ENCODE data around the gene SRMS. TPM values are rescaled to one million over a fixed set of nuclear protein-coding genes. Genes with fewer than 3 reads are reported as not detected.

SRMS gene
- total and polyA plus RNA-seq, 4 donors = not detected

GRCh38 chr20:63551068-63551467 lies 3.5 kb upstream of the SRMS start:
- Histone ChIP-seq H3K27me3 (ENCODE audit: control insufficient read depth in 4 of 4, insufficient read depth in 4 of 4, low read length in 3 of 4) (peaks cover 0 to 2% (median 0%) of the 10 kb centered on the region in 4 donors), H3K4me3 (ENCODE audit: low read depth in 1 of 3, low read length in 3 of 3) (no peak overlapping the region), H3K36me3 (ENCODE audit: control insufficient read depth in 4 of 4, insufficient read depth in 3 of 4, low read depth in 1 of 4, low read length in 3 of 4) (no peaks in the 10 kb centered on the region), H3K9ac (ENCODE audit: low read depth in 1 of 2, low read length in 2 of 2) (no peak overlapping the region), H3K4me1 (ENCODE audit: control insufficient read depth in 4 of 4, insufficient read depth in 4 of 4, low read length in 3 of 4) (peaks cover 0 to 2% (median 0%) of the 10 kb centered on the region in 4 donors), H3K27ac (ENCODE audit: low read depth in 1 of 2, low read length in 2 of 2) (no peak overlapping the region), H3K9me3 (ENCODE audit: control insufficient read depth in 4 of 4, low read length in 3 of 4) (peaks cover 0 to 1% (median 0%) of the 10 kb centered on the region in 4 donors)
- no peak for DNase-seq (ENCODE audit: low spot score)
- no peak for TF ChIP-seq HNF4G (IDR thresholded peaks at IDR 0.05)
- no peak for TF ChIP-seq SP1 (IDR thresholded peaks at IDR 0.05)
- TF ChIP-seq RXRA (IDR thresholded peaks at IDR 0.05) = no peak
- TF ChIP-seq JUND (IDR thresholded peaks at IDR 0.05) = no peak
- no peak for TF ChIP-seq TAF1 (conservative IDR thresholded peaks at IDR 0.05)
- no peak for TF ChIP-seq RAD21 (IDR thresholded peaks at IDR 0.05)
- no peak for TF ChIP-seq HNF4A (conservative IDR thresholded peaks at IDR 0.05)
- no peak for TF ChIP-seq ZBTB33 (IDR thresholded peaks at IDR 0.05)
- TF ChIP-seq FOXA1 (IDR thresholded peaks at IDR 0.05) = no peak
- TF ChIP-seq MAX (IDR thresholded peaks at IDR 0.05) = no peak
- no peak for TF ChIP-seq FOXA2 (IDR thresholded peaks at IDR 0.05)
- no peak for TF ChIP-seq CTCF (IDR thresholded peaks at IDR 0.05; ENCODE audit: low read depth, low read length, missing input control)
- TF ChIP-seq YY1 (IDR thresholded peaks at IDR 0.05) = no peak
- no peak for TF ChIP-seq NR2F2 (IDR thresholded peaks at IDR 0.05)
- no peak for TF ChIP-seq ATF3 (IDR thresholded peaks at IDR 0.05)
- TF ChIP-seq GABPA (IDR thresholded peaks at IDR 0.05 in 1 of 2, conservative IDR thresholded peaks at IDR 0.05 in 1 of 2) = no peak
- TF ChIP-seq EGR1 (IDR thresholded peaks at IDR 0.05; ENCODE audit: low read depth in 2 of 2) = no peak
- TF ChIP-seq REST (IDR thresholded peaks at IDR 0.05) = no peak
- WGBS = 52% methylated on average over 9 of the region's 9 CpGs

All from liver (tissue), 9 donors.